Natural killer cell (primary cell): ENCODE measurements around the gene HOXC12. TPM values are rescaled to one million over a fixed set of nuclear protein-coding genes. Genes with fewer than 3 reads are reported as not detected.

ENCODE experiments used
- ATAC-seq, 3 donors: fragments of 150-1000 bp in 2 of 3; fragments of 200-7000 bp in 1 of 3; cut with Tn5 transposase; 1 replicate in 1 of 3; 2 replicates in 2 of 3; pipeline ENCODE4 v1.10.0; 2021; ENCODE audit warnings: mild to moderate bottlenecking in 2 of 3, moderate library complexity in 2 of 3
- DNase-seq, 2 donors: peaks; one replicate each; pipeline versions ENCODE4 v3.0.0 to v3.0.0-alpha.2; 2013 to 2021; ENCODE audit warnings: mixed read lengths in 1 of 2
- H3K27ac ChIP-seq: one replicate; pipeline ENCODE4 v1.5.1; 2013; ENCODE audit warnings: mild to moderate bottlenecking, low read length
- H3K27me3 ChIP-seq: one replicate; pipeline ENCODE4 v1.6.1; 2013; ENCODE audit warnings: low read length; ENCODE audit not compliant: control insufficient read depth, insufficient read depth
- H3K36me3 ChIP-seq: one replicate; pipeline ENCODE4 v1.6.1; 2013; ENCODE audit warnings: low read length; ENCODE audit not compliant: control insufficient read depth, insufficient read depth
- H3K4me1 ChIP-seq: one replicate; pipeline ENCODE4 v1.6.1; 2013; ENCODE audit warnings: low read length; ENCODE audit not compliant: control insufficient read depth, insufficient read depth
- H3K4me3 ChIP-seq: one replicate; pipeline ENCODE4 v1.5.1; 2013; ENCODE audit warnings: low read length
- H3K9me3 ChIP-seq: one replicate; pipeline ENCODE4 v1.6.1; 2013; ENCODE audit warnings: low read length; ENCODE audit not compliant: control insufficient read depth, insufficient read depth
- H3K27ac Mint-ChIP-seq, 2 donors: one replicate each; pipeline ENCODE4 v1.8.0; 2022; ENCODE audit warnings: mild to moderate bottlenecking in 2 of 2, mixed read lengths in 2 of 2, moderate library complexity in 1 of 2
- H3K27me3 Mint-ChIP-seq, 2 donors: one replicate each; pipeline ENCODE4 v1.8.0; 2022; ENCODE audit warnings: low read depth in 2 of 2, mixed read lengths in 2 of 2
- H3K36me3 Mint-ChIP-seq: one replicate; pipeline ENCODE4 v1.8.0; 2022; ENCODE audit warnings: mixed read lengths
- H3K4me1 Mint-ChIP-seq, 2 donors: one replicate each; pipeline ENCODE4 v1.8.0; 2022; ENCODE audit warnings: mixed read lengths in 2 of 2
- H3K4me3 Mint-ChIP-seq: one replicate; pipeline ENCODE4 v1.8.0; 2022; ENCODE audit warnings: mild to moderate bottlenecking, moderate library complexity, mixed read lengths
- H3K9me3 Mint-ChIP-seq, 2 donors: one replicate each; pipeline ENCODE4 v1.8.0; 2022; ENCODE audit warnings: mixed read lengths in 2 of 2
- WGBS: methylation state at CpG from one replicate; pipeline ENCODE4 v1.1.7; 2013; ENCODE audit warnings: missing lambda C conversion rate; ENCODE audit not compliant: insufficient coverage; 5-methylcytosine and 5-hydroxymethylcytosine counted together
- intact Hi-C: fragments of 100-400 bp; cut with micrococcal nuclease; formaldehyde crosslinking; loops from one replicate; pipeline ENCODE4 v1.14.2; 2022
- total RNA-seq, 4 donors: library from RNA; stranded (reverse); fragments of 120-200 nt in 1 of 4; gene quantifications; one replicate each; pipeline versions ENCODE4 v1.2.3 to v1.2.4, GENCODE V29; 2013 to 2022
- TF ChIP-seq, protein P1 (sequence below): fragments of 200-600 bp; IDR thresholded peaks from one replicate; pipeline ENCODE4 v1.8.0; 2022; ENCODE audit warnings: antibody characterized with exemption

HOXC12 gene
- total RNA-seq, 3 donors from 2014 or later (not counting 1 experiment from before 2014, with no cell fraction given), result not detected

GRCh38 chr12:53932915-53933314, 21.8 kb upstream of the HOXC12 start:
- Histone ChIP-seq H3K27me3 (peaks cover 81% of the 10 kb centered on the region), H3K27ac (no peak overlapping the region), H3K4me1 (peaks cover 2% of the 10 kb centered on the region), H3K9me3 (no peaks in the 10 kb centered on the region), H3K36me3 (no peaks in the 10 kb centered on the region), H3K4me3 (no peak overlapping the region)
- intact Hi-C loops, result no loop called here
- no peak for DNase-seq
- Mint-ChIP-seq H3K27ac (no peak overlapping the region), H3K36me3 (no peaks in the 10 kb centered on the region), H3K4me1 (peaks cover 5 to 6% of the 10 kb centered on the region in 2 donors), H3K9me3 (no peaks in the 10 kb centered on the region), H3K27me3 (peaks cover 88 to 99% of the 10 kb centered on the region in 2 donors), H3K4me3 (no peak overlapping the region)
- TF ChIP-seq, protein P1, sequence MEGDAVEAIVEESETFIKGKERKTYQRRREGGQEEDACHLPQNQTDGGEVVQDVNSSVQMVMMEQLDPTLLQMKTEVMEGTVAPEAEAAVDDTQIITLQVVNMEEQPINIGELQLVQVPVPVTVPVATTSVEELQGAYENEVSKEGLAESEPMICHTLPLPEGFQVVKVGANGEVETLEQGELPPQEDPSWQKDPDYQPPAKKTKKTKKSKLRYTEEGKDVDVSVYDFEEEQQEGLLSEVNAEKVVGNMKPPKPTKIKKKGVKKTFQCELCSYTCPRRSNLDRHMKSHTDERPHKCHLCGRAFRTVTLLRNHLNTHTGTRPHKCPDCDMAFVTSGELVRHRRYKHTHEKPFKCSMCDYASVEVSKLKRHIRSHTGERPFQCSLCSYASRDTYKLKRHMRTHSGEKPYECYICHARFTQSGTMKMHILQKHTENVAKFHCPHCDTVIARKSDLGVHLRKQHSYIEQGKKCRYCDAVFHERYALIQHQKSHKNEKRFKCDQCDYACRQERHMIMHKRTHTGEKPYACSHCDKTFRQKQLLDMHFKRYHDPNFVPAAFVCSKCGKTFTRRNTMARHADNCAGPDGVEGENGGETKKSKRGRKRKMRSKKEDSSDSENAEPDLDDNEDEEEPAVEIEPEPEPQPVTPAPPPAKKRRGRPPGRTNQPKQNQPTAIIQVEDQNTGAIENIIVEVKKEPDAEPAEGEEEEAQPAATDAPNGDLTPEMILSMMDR, result no peak
- ATAC-seq, result no peak
- 57% methylated on average over 4 of the region's 4 CpGs for WGBS

DNA sequence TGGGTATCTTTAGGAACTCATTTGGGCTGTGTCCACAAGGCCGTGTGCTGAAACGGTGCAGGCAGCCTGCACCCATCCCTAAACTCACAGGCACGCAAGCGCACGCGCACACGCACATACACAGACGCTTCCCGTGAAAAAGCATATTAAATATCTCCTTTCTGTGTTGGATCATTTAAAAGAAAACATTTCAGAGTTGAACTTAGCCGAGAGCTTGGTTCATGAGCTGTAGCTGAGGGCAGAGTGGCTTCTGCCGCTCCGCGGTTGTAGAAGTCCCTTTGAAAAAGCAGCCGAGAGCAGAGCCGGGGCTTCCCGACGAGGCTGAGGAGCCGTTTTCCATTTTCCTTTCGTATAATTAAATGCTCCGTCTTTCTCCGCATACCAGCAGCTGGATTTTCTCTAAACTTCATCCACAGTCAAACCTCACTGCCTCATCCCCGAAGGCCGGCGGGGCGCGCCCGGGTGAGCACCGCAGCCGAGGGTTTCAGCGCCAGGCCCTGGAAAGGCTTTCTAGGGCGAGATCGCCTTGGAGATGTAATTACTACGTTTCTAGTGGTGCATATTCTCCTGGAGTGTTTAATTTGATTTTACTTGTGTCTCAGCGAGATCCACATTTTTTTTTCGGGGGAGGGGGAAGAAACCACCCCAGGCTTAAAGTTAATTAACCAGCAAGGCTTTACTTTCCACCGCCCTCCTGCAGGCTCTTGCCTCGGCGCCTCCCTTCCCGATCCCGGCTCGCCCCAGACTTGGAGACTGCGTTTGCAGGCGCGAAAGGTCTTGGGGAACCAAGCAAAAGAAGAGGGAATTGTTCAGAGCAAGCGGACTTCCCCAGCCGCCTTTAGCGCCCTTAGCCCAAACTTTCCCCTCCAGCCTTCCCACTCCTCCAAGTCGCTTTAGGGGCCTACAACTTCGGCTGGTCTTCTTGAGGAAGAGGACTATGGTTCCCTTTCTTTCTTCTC, 19.0 kb upstream of the HOXC12 start:
- Histone ChIP-seq H3K4me3 (no peak overlapping the region), H3K27me3 (peaks cover 79% of the 10 kb centered on the region), H3K9me3 (no peaks in the 10 kb centered on the region), H3K36me3 (no peaks in the 10 kb centered on the region), H3K4me1 (peaks cover 8% of the 10 kb centered on the region), H3K27ac (no peak overlapping the region)
- no peak overlapping the region for H3K4me3 Mint-ChIP-seq
- ATAC-seq (no peak), DNase-seq (no peak)
- intact Hi-C loops, result no loop called here
- 7% methylated on average over 47 of the region's 49 CpGs for WGBS
- no peaks in the 10 kb centered on the region for H3K9me3 Mint-ChIP-seq
- peaks cover 82 to 84% of the 10 kb centered on the region in 2 donors for H3K27me3 Mint-ChIP-seq
- H3K27ac Mint-ChIP-seq, result peak overlapping the region in 1 of 2 donors; percentile 34
- TF ChIP-seq, protein P1, result no peak
- H3K36me3 Mint-ChIP-seq, result no peaks in the 10 kb centered on the region
- H3K4me1 Mint-ChIP-seq, result peaks cover 9 to 11% of the 10 kb centered on the region in 2 donors

DNA sequence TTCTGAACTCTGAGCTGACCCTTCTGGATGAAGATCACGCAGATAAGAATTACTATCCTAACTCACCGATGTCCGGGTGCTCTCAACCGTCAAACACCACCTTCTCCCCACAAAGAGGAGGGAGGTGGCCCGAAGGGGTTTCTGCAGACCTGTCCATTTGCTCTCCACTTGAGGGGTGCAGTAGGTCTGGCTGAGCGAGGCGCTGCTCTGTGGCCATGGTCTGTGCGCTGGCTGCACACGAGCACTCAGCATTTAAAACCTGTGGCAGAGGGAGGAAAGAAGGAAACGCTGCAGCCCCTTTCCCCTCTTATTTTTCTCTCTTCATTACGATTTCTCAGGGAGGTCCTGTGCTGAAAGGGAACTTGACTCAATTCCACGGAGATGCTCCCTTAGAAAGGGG, 17.6 kb upstream of the HOXC12 start:
- Histone ChIP-seq H3K9me3 (no peaks in the 10 kb centered on the region), H3K4me3 (no peak overlapping the region), H3K36me3 (no peaks in the 10 kb centered on the region), H3K27ac (no peak overlapping the region), H3K4me1 (peaks cover 8% of the 10 kb centered on the region), H3K27me3 (peaks cover 80% of the 10 kb centered on the region)
- peak overlapping the region; percentile 25 for H3K4me3 Mint-ChIP-seq
- TF ChIP-seq, protein P1, result no peak
- H3K9me3 Mint-ChIP-seq, result no peaks in the 10 kb centered on the region
- H3K4me1 Mint-ChIP-seq, result peaks cover 9 to 11% of the 10 kb centered on the region in 2 donors
- H3K27ac Mint-ChIP-seq, result no peak overlapping the region
- WGBS, result 9% methylated on average over 11 of the region's 12 CpGs
- intact Hi-C loops, result no loop called here
- no peak for DNase-seq
- H3K27me3 Mint-ChIP-seq, result peaks cover 83 to 86% of the 10 kb centered on the region in 2 donors
- H3K36me3 Mint-ChIP-seq, result no peaks in the 10 kb centered on the region
- ATAC-seq, result no peak
